IMR-90 (cell line): ENCODE measurements around the gene GGCT. TPM values are rescaled to one million over a fixed set of nuclear protein-coding genes. Genes with fewer than 3 reads are reported as not detected.

Experiments used
- ATAC-seq: fragments of 200-7000 bp; cut with Tn5 transposase; 2 replicates; pipeline ENCODE4 v1.9.1; 2020; ENCODE audit warnings: low read depth, mild to moderate bottlenecking, moderate library complexity
- BruUV-seq: library from RNA; stranded (reverse); fragments of 400-500 nt; replicated peaks from 2 replicates; lab custom pipeline; 2021; lab: Mats Ljungman, UMichigan
- CTCF ChIA-PET: fragments of 300-600 bp; formaldehyde crosslinking; extraction: SDS; loops from one replicate; lab custom pipeline; 2021; ENCODE audit warnings: antibody characterized with exemption; lab: Yijun Ruan, JAX
- POLR2A ChIA-PET: fragments of 300-600 bp; sonication (Branson Sonifier 250); formaldehyde crosslinking; loops from one replicate; lab custom pipeline; 2022; ENCODE audit warnings: antibody characterized with exemption; ENCODE audit not compliant: unreplicated experiment; lab: Charles Lee
- DNase-seq: peaks from one replicate; pipeline ENCODE4 v3.0.0; 2013
- H2AFZ ChIP-seq: replicated peaks from 2 replicates; pipeline ENCODE3; 2013; ENCODE audit warnings: low read length, mild to moderate bottlenecking; ENCODE audit not compliant: poor library complexity
- H2AK5ac ChIP-seq: 2 replicates; pipeline ENCODE4 v1.6.1; 2013; ENCODE audit warnings: low read depth, low read length, inconsistent platforms
- H2AK9ac ChIP-seq: replicated peaks from 2 replicates; pipeline ENCODE3; 2013; ENCODE audit warnings: mild to moderate bottlenecking, low read depth, low read length, moderate library complexity; ENCODE audit not compliant: poor library complexity
- H2BK120ac ChIP-seq: 2 replicates; pipeline ENCODE4 v1.6.1; 2013; ENCODE audit warnings: low read depth, low read length, inconsistent platforms
- H2BK15ac ChIP-seq: 3 replicates; pipeline ENCODE4 v1.6.1; 2013; ENCODE audit warnings: low read depth, low read length, inconsistent platforms
- H2BK20ac ChIP-seq: 2 replicates; pipeline ENCODE4 v1.6.1; 2013; ENCODE audit warnings: low read depth, mild to moderate bottlenecking, inconsistent platforms, low read length, moderate library complexity
- H2BK5ac ChIP-seq: 2 replicates; pipeline ENCODE4 v1.6.1; 2013; ENCODE audit warnings: mild to moderate bottlenecking, low read depth, low read length, inconsistent platforms; ENCODE audit not compliant: poor library complexity, severe bottlenecking
- H3K14ac ChIP-seq: replicated peaks from 2 replicates; pipeline ENCODE4 v1.6.1; 2013; ENCODE audit warnings: low read depth, low read length, inconsistent platforms
- H3K18ac ChIP-seq: 2 replicates; pipeline ENCODE4 v1.6.1; 2013; ENCODE audit warnings: low read depth, low read length, control low read depth
- H3K23ac ChIP-seq: 2 replicates; pipeline ENCODE4 v1.6.1; 2013; ENCODE audit warnings: low read depth, low read length, inconsistent platforms
- H3K27ac ChIP-seq: 2 replicates; pipeline ENCODE4 v1.5.1; 2013; ENCODE audit warnings: mild to moderate bottlenecking, control low read depth, low read length; ENCODE audit not compliant: insufficient read depth
- H3K27me3 ChIP-seq: 2 replicates; pipeline ENCODE4 v1.6.1; 2013; ENCODE audit warnings: low read length; ENCODE audit not compliant: control insufficient read depth, insufficient read depth
- H3K36me3 ChIP-seq: 2 replicates; pipeline ENCODE4 v1.6.1; 2013; ENCODE audit warnings: low read length, mixed read lengths; ENCODE audit not compliant: control insufficient read depth, insufficient read depth
- H3K4ac ChIP-seq: 2 replicates; pipeline ENCODE4 v1.6.1; 2013; ENCODE audit warnings: low read depth, low read length, inconsistent platforms
- H3K4me1 ChIP-seq: 2 replicates; pipeline ENCODE4 v1.6.1; 2013; ENCODE audit warnings: low read length, mixed read lengths; ENCODE audit not compliant: control insufficient read depth, insufficient read depth
- H3K4me2 ChIP-seq: 2 replicates; pipeline ENCODE4 v1.6.1; 2013; ENCODE audit warnings: low read depth, mild to moderate bottlenecking, control low read depth, low read length, moderate library complexity
- H3K4me3 ChIP-seq: 2 replicates; pipeline ENCODE4 v1.5.1; 2013; ENCODE audit warnings: low read depth, mild to moderate bottlenecking, control low read depth, low read length, moderate library complexity; ENCODE audit not compliant: insufficient read depth
- H3K56ac ChIP-seq: 2 replicates; pipeline ENCODE4 v1.6.1; 2013; ENCODE audit warnings: low read length, inconsistent platforms; ENCODE audit not compliant: insufficient read depth; ENCODE audit errors: extremely low read depth
- H3K79me1 ChIP-seq, 2 experiments: 2 replicates each; pipeline ENCODE4 v1.6.1; 2013; ENCODE audit warnings: low read length in 2 of 2, inconsistent platforms in 1 of 2, low read depth in 1 of 2
- H3K9ac ChIP-seq: 2 replicates; pipeline ENCODE4 v1.6.1; 2013; ENCODE audit warnings: low read depth, low read length, control low read depth
- H3K9me1 ChIP-seq: 2 replicates; pipeline ENCODE4 v1.6.1; 2013; ENCODE audit warnings: low read length, inconsistent platforms; ENCODE audit not compliant: insufficient read depth
- H3K9me3 ChIP-seq: 2 replicates; pipeline ENCODE4 v1.6.1; 2013; ENCODE audit warnings: low read length; ENCODE audit not compliant: control insufficient read depth, insufficient read depth
- H4K20me1 ChIP-seq: 2 replicates; pipeline ENCODE4 v1.6.1; 2013; ENCODE audit warnings: low read length, inconsistent platforms; ENCODE audit not compliant: insufficient read depth
- H4K5ac ChIP-seq: 2 replicates; pipeline ENCODE4 v1.6.1; 2013; ENCODE audit warnings: mild to moderate bottlenecking, low read depth, low read length, control low read depth
- H4K8ac ChIP-seq, 2 experiments: 2 replicates each; pipeline ENCODE4 v1.6.1; 2013; ENCODE audit warnings: low read depth in 2 of 2, low read length in 2 of 2, control low read depth in 1 of 2, inconsistent platforms in 1 of 2
- H4K91ac ChIP-seq: 2 replicates; pipeline ENCODE4 v1.6.1; 2013; ENCODE audit warnings: low read depth, low read length, inconsistent platforms; ENCODE audit not compliant: insufficient read depth
- BHLHE40 ChIP-seq: fragments of 150-350 bp; IDR thresholded peaks from 2 replicates; pipeline ENCODE4 v1.6.1; 2016; ENCODE audit warnings: mild to moderate bottlenecking, low read depth, low read length
- CEBPB ChIP-seq: IDR thresholded peaks from 2 replicates; pipeline ENCODE4 v1.6.1; 2012; ENCODE audit warnings: low read depth, low read length, improper control_type of control experiment
- CHD1 ChIP-seq: IDR thresholded peaks from 2 replicates; pipeline ENCODE4 v1.6.1; 2012; ENCODE audit warnings: low read depth, low read length, improper control_type of control experiment
- CTCF ChIP-seq: conservative IDR thresholded peaks from 2 replicates; pipeline ENCODE4 v1.5.1; 2012; ENCODE audit warnings: mild to moderate bottlenecking, low read depth, low read length, improper control_type of control experiment
- FOS ChIP-seq: fragments of 150-350 bp; IDR thresholded peaks from 2 replicates; pipeline ENCODE4 v1.6.1; 2016; ENCODE audit warnings: low read depth, low read length
- MAFK ChIP-seq: IDR thresholded peaks from 2 replicates; pipeline ENCODE4 v1.6.1; 2012; ENCODE audit warnings: low read depth, low read length, improper control_type of control experiment
- MAZ ChIP-seq: IDR thresholded peaks from 2 replicates; pipeline ENCODE4 v1.6.1; 2012; ENCODE audit warnings: low read depth, mild to moderate bottlenecking, low read length, improper control_type of control experiment, moderate library complexity, borderline replicate concordance
- MXI1 ChIP-seq: IDR thresholded peaks from 2 replicates; pipeline ENCODE4 v1.6.1; 2012; ENCODE audit warnings: low read depth, mild to moderate bottlenecking, low read length, moderate library complexity, borderline replicate concordance
- NFE2L2 ChIP-seq: fragments of 150-350 bp; IDR thresholded peaks from 2 replicates; pipeline ENCODE4 v1.6.1; 2016; ENCODE audit warnings: low read depth, mild to moderate bottlenecking, low read length
- POLR2A ChIP-seq: IDR thresholded peaks from 2 replicates; pipeline ENCODE4 v1.6.1; 2012; ENCODE audit warnings: mild to moderate bottlenecking, low read depth, low read length
- RAD21 ChIP-seq: IDR thresholded peaks from 2 replicates; pipeline ENCODE4 v1.6.1; 2012; ENCODE audit warnings: low read length, improper control_type of control experiment
- RCOR1 ChIP-seq: IDR thresholded peaks from 2 replicates; pipeline ENCODE4 v1.6.1; 2012; ENCODE audit warnings: mild to moderate bottlenecking, low read length, improper control_type of control experiment; ENCODE audit not compliant: insufficient replicate concordance
- RFX5 ChIP-seq: IDR thresholded peaks from 2 replicates; pipeline ENCODE4 v1.8.0; 2012; ENCODE audit warnings: low read depth, mild to moderate bottlenecking, low read length, moderate library complexity
- WGBS, 2 experiments: methylation state at CpG; one replicate each; pipeline versions ENCODE4 v1.1.5 to v1.1.7; 2013; ENCODE audit warnings: missing lambda C conversion rate in 2 of 2; ENCODE audit not compliant: insufficient read length in 1 of 2; ENCODE audit errors: extremely low coverage in 2 of 2; 5-methylcytosine and 5-hydroxymethylcytosine counted together
- dilution Hi-C: fragments of 300-500 bp; cut with HindIII; formaldehyde crosslinking; loops from one replicate; pipeline ENCODE4 v1.14.3; 2018; ENCODE audit warnings: low sequenced_read_pairs; ENCODE audit not compliant: unreplicated experiment
- in situ Hi-C: fragments of 300-500 bp; cut with MboI; formaldehyde crosslinking; loops from 3 replicates; pipeline ENCODE4 v1.14.3; 2019; ENCODE audit warnings: low sequenced_read_pairs, inconsistent platforms, mixed read lengths
- intact Hi-C: fragments of 100-400 bp; cut with micrococcal nuclease; formaldehyde crosslinking; loops from 2 replicates; pipeline ENCODE4 v1.10.0; 2022
- polyA plus RNA-seq, 3 experiments: library from polyadenylated mRNA; depleted of rRNA; stranded (reverse); fragments of >200 nt; gene quantifications; 2 replicates each; pipeline ENCODE4 v1.2.3, GENCODE V29; 2012; ENCODE audit warnings: low replicate concordance in 1 of 3
- total RNA-seq: library from RNA; depleted of rRNA; stranded (reverse); fragments of >200 nt; gene quantifications from 2 replicates; pipeline ENCODE4 v1.2.3, GENCODE V29; 2012

Gene GGCT
- total and polyA plus RNA-seq, 2 of the 4 experiments (the other 2 are of a cell fraction): 12.0 to 18.6 TPM

GRCh38 chr7:30460246-30460633 is 44.4 kb downstream of the GGCT start:
- Histone ChIP-seq H3K9me3 (no peaks in the 10 kb centered on the region), H2BK15ac (peak overlapping the region; percentile 46; the same call in 1 of the 3 replicates), H3K9me1 (peaks cover 7% of the 10 kb centered on the region), H3K56ac (peak overlapping the region; percentile 45; the same call in 1 of the 2 replicates), H3K14ac (peak overlapping the region; percentile 73), H3K9ac (no peak overlapping the region), H2AFZ (peak overlapping the region; percentile 73), H2BK120ac (peak overlapping the region; percentile 72), H2BK20ac (peak overlapping the region; percentile 18), H3K36me3 (peaks cover 7% of the 10 kb centered on the region; the same call in 1 of the 2 replicates), H2BK5ac (peak overlapping the region; percentile 78), H2AK9ac (peak overlapping the region; percentile 22), H3K4ac (peak overlapping the region; percentile 58), H4K8ac (peak overlapping the region; percentile 6 to 75; a peak in 2 of 4 replicates), H3K79me1 (peaks cover 5 to 9% of the 10 kb centered on the region in 2 experiments), H3K18ac (peak overlapping the region; percentile 35), H3K4me1 (peaks cover 20% of the 10 kb centered on the region), H3K27ac (peak overlapping the region; percentile 61; the same call in 1 of the 2 replicates), H3K23ac (peak overlapping the region; percentile 83; the same call in 1 of the 2 replicates), H3K4me2 (peak overlapping the region; percentile 58), H3K4me3 (no peak overlapping the region), H3K27me3 (no peaks in the 10 kb centered on the region), H4K91ac (peak overlapping the region; percentile 51; the same call in 1 of the 2 replicates), H4K20me1 (no peaks in the 10 kb centered on the region), H4K5ac (peak overlapping the region; percentile 59), H2AK5ac (peak overlapping the region; percentile 24; the same call in 1 of the 2 replicates)
- ATAC-seq: no peak
- ChIA-PET CTCF (interaction anchor here (1.0 to 2.2 kb wide), 2 partner anchors 9 to 185 kb away, joined by 5 to 11 read pairs; no protein-coding TSS in a partner anchor), POLR2A (no interaction called here)
- intact Hi-C loops: no loop called here
- DNase-seq: no peak
- no TSS peak for BruUV-seq
- dilution Hi-C loops: no loop called here
- in situ Hi-C loops: no loop called here
- no peak for TF ChIP-seq MXI1
- TF ChIP-seq FOS: no peak
- no peak for TF ChIP-seq POLR2A
- TF ChIP-seq CHD1: no peak
- no peak for TF ChIP-seq BHLHE40
- no peak for TF ChIP-seq CTCF
- TF ChIP-seq NFE2L2: no peak
- TF ChIP-seq RCOR1: no peak
- TF ChIP-seq RFX5: no peak
- TF ChIP-seq CEBPB: no peak
- TF ChIP-seq MAZ: no peak
- TF ChIP-seq MAFK: no peak
- TF ChIP-seq RAD21: no peak
- 100% methylated on average over 1 of the region's 4 CpGs; no CpG with 5 or more reads in 1 of the 2 experiments for WGBS, 2 experiments
